ENCODE data around the gene L1CAM. TPM values are rescaled to one million over a fixed set of nuclear protein-coding genes. Genes with fewer than 3 reads are reported as not detected.

L1CAM gene
- total and polyA plus RNA-seq, 9 of the 15 experiments (the other 6 are each of a cell fraction or from before 2014, with no cell fraction given): 0.09 to 0.86 (median 0.26) TPM; not detected in 3

GRCh38 chrX:153927922-153928760 lies 42.2 kb upstream of the L1CAM start (continued):
- TF ChIP-seq, protein P1, sequence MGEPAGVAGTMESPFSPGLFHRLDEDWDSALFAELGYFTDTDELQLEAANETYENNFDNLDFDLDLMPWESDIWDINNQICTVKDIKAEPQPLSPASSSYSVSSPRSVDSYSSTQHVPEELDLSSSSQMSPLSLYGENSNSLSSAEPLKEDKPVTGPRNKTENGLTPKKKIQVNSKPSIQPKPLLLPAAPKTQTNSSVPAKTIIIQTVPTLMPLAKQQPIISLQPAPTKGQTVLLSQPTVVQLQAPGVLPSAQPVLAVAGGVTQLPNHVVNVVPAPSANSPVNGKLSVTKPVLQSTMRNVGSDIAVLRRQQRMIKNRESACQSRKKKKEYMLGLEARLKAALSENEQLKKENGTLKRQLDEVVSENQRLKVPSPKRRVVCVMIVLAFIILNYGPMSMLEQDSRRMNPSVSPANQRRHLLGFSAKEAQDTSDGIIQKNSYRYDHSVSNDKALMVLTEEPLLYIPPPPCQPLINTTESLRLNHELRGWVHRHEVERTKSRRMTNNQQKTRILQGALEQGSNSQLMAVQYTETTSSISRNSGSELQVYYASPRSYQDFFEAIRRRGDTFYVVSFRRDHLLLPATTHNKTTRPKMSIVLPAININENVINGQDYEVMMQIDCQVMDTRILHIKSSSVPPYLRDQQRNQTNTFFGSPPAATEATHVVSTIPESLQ (CRISPR knock-in tag; IDR thresholded peaks at IDR 0.05): 0 out of 2 replicates have a peak, but pooled peaks have one; percentile 25
- TF ChIP-seq ZNF407 (IDR thresholded peaks at IDR 0.05; ENCODE audit: low read depth): no peak
- TF ChIP-seq, protein P2, sequence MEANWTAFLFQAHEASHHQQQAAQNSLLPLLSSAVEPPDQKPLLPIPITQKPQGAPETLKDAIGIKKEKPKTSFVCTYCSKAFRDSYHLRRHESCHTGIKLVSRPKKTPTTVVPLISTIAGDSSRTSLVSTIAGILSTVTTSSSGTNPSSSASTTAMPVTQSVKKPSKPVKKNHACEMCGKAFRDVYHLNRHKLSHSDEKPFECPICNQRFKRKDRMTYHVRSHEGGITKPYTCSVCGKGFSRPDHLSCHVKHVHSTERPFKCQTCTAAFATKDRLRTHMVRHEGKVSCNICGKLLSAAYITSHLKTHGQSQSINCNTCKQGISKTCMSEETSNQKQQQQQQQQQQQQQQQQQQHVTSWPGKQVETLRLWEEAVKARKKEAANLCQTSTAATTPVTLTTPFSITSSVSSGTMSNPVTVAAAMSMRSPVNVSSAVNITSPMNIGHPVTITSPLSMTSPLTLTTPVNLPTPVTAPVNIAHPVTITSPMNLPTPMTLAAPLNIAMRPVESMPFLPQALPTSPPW (CRISPR knock-in tag; IDR thresholded peaks at IDR 0.05): peak; percentile 73
- peak in 1 of 2 experiments; percentile 56; a peak in 1 of 4 replicates for TF ChIP-seq MLLT1 (IDR thresholded peaks at IDR 0.05)
- TF ChIP-seq, protein P3, sequence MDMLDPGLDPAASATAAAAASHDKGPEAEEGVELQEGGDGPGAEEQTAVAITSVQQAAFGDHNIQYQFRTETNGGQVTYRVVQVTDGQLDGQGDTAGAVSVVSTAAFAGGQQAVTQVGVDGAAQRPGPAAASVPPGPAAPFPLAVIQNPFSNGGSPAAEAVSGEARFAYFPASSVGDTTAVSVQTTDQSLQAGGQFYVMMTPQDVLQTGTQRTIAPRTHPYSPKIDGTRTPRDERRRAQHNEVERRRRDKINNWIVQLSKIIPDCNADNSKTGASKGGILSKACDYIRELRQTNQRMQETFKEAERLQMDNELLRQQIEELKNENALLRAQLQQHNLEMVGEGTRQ (CRISPR knock-in tag; IDR thresholded peaks at IDR 0.05): peak; percentile 95
- peak; percentile 29 for TF ChIP-seq E2F8 (IDR thresholded peaks at IDR 0.05; ENCODE audit: low read depth, partially characterized antibody)
- peak; percentile 80 for TF ChIP-seq MAX (CRISPR knock-in tag; IDR thresholded peaks at IDR 0.05)

Data from K562 (cell line).